ES-I3 (cell line): ENCODE results near the gene FADS3.

ENCODE experiments used
- H3K36me3 ChIP-seq: 2 replicates; pipeline ENCODE4 v1.6.1; 2013; ENCODE audit warnings: mild to moderate bottlenecking, low read length, control low read depth, moderate library complexity; ENCODE audit not compliant: insufficient read depth
- H3K4me1 ChIP-seq: 2 replicates; pipeline ENCODE4 v1.6.1; 2013; ENCODE audit warnings: mild to moderate bottlenecking, control low read depth, low read length; ENCODE audit not compliant: insufficient read depth
- H3K9ac ChIP-seq: 2 replicates; pipeline ENCODE4 v1.6.1; 2013; ENCODE audit warnings: low read depth, mild to moderate bottlenecking, low read length, moderate library complexity
- H3K9me3 ChIP-seq: 2 replicates; pipeline ENCODE4 v1.6.1; 2013; ENCODE audit warnings: mild to moderate bottlenecking, low read length, moderate library complexity; ENCODE audit not compliant: control insufficient read depth, insufficient read depth

FADS3 gene

DNA sequence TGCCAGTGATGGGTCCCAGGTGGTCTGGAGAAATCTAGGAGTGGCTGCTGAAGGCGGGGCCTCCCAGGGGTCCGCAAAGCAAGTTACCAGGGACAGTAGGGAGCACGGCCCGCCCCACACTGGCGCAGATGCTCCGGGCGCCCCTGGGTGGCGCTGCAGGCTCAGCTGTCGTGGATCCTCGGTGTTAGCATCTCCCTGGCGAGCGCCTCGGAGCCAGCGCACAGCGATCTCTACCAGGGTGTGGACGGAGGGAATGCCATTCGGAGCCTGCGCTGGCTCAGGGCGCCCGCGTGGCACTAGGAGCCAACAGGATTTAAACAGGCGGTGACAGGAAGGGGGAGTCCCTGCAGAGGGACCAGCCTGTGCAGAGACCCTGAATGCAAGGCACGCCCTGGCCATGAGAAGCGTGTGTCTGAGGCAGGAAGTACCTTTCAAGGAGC is 20.2 kb downstream of the FADS3 start:
- Histone ChIP-seq H3K9ac (no peak overlapping the region), H3K9me3 (no peaks in the 10 kb centered on the region), H3K4me1 (peaks cover 9% of the 10 kb centered on the region; the same call in 1 of the 2 replicates), H3K36me3 (no peaks in the 10 kb centered on the region)

- no peak overlapping the region for H3K9ac ChIP-seq
- peaks cover 9% of the 10 kb centered on the region; the same call in 1 of the 2 replicates for H3K4me1 ChIP-seq
- H3K36me3 ChIP-seq: no peaks in the 10 kb centered on the region
- no peaks in the 10 kb centered on the region for H3K9me3 ChIP-seq
These were observed 20.8 kb downstream of the FADS3 start for GRCh38 chr11:61870541-61871031.

- H3K9me3 ChIP-seq: no peaks in the 10 kb centered on the region
- H3K4me1 ChIP-seq: peaks cover 9% of the 10 kb centered on the region; the same call in 1 of the 2 replicates
- no peaks in the 10 kb centered on the region; the same call in 1 of the 2 replicates for H3K36me3 ChIP-seq
- H3K9ac ChIP-seq: no peak overlapping the region
These were observed 21.5 kb downstream of the FADS3 start for GRCh38 chr11:61869708-61870451.

- Histone ChIP-seq H3K4me1 (peaks cover 7% of the 10 kb centered on the region; the same call in 1 of the 2 replicates), H3K9ac (no peak overlapping the region), H3K9me3 (no peaks in the 10 kb centered on the region), H3K36me3 (no peaks in the 10 kb centered on the region; the same call in 1 of the 2 replicates)
These were observed 22.0 kb downstream of the FADS3 start for GRCh38 chr11:61869429-61869707.

GRCh38 chr11:61868571-61869428 is 22.5 kb downstream of the FADS3 start:
- H3K9me3 ChIP-seq: no peaks in the 10 kb centered on the region
- no peak overlapping the region for H3K9ac ChIP-seq
- no peaks in the 10 kb centered on the region; the same call in 1 of the 2 replicates for H3K36me3 ChIP-seq
- H3K4me1 ChIP-seq: peaks cover 4% of the 10 kb centered on the region; the same call in 1 of the 2 replicates

- H3K9me3 ChIP-seq: no peaks in the 10 kb centered on the region
These were observed 24.4 kb downstream of the FADS3 start for GRCh38 chr11:61866958-61867343.

GRCh38 chr11:61866231-61866957 is 25.0 kb downstream of the FADS3 start:
- H3K36me3 ChIP-seq: no peaks in the 10 kb centered on the region; the same call in 1 of the 2 replicates
- peaks cover 4% of the 10 kb centered on the region; the same call in 1 of the 2 replicates for H3K4me1 ChIP-seq
- H3K9me3 ChIP-seq: no peaks in the 10 kb centered on the region
- no peak overlapping the region for H3K9ac ChIP-seq

More at GRCh38 chr11:61866958-61867343, 24.4 kb downstream of the FADS3 start:
- Histone ChIP-seq H3K36me3 (no peaks in the 10 kb centered on the region; the same call in 1 of the 2 replicates), H3K4me1 (peaks cover 4% of the 10 kb centered on the region; the same call in 1 of the 2 replicates), H3K9ac (no peak overlapping the region)

DNA sequence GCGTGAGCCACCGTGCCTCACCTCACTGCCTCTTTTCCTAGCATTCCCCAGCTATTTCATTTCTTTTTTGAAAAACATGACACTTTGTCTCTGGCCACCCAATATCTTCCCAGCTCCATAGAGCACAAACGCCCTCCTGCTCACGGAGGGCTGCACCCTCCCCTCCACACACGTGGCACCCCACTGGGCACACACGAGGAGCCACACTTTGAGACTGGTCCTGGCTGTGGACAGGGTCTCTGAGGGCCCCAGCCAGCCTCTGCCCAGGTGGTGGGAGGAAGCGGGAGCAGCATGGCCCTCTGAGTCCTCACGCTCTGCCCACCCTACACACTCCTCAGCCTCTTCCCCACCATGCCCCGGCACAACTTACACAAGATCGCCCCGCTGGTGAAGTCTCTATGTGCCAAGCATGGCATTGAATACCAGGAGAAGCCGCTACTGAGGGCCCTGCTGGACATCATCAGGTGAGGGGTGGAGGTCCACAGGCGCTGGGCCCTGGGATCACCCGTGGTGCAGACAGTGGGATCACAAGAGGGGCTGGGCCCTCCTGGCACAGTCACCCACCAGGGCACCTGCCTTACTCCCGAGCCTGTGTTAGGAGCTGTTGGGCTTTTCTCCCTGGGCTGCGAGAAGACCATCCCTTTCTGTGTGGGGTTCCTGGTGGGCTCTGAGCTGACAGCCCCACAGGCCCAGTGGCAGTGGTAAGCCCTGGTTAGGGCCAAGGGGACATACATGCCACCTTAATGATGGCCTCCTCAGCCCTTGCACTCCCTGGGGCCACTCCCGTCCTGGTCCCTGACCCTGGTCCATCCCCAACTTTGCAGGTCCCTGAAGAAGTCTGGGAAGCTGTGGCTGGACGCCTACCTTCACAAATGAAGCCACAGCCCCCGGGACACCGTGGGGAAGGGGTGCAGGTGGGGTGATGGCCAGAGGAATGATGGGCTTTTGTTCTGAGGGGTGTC is 26.2 kb downstream of the FADS3 start:
- Histone ChIP-seq H3K9ac (no peak overlapping the region), H3K4me1 (no peaks in the 10 kb centered on the region), H3K36me3 (peaks cover 4% of the 10 kb centered on the region; the same call in 1 of the 2 replicates), H3K9me3 (no peaks in the 10 kb centered on the region)

GRCh38 chr11:61863548-61864081 is 27.7 kb downstream of the FADS3 start:
- Histone ChIP-seq H3K9ac (no peak overlapping the region), H3K4me1 (no peaks in the 10 kb centered on the region), H3K36me3 (peaks cover 6% of the 10 kb centered on the region; the same call in 1 of the 2 replicates), H3K9me3 (no peaks in the 10 kb centered on the region)

- Histone ChIP-seq H3K4me1 (no peaks in the 10 kb centered on the region), H3K9ac (no peak overlapping the region), H3K9me3 (no peaks in the 10 kb centered on the region), H3K36me3 (peaks cover 6% of the 10 kb centered on the region; the same call in 1 of the 2 replicates)
These were observed 28.4 kb downstream of the FADS3 start for GRCh38 chr11:61862714-61863547.

DNA sequence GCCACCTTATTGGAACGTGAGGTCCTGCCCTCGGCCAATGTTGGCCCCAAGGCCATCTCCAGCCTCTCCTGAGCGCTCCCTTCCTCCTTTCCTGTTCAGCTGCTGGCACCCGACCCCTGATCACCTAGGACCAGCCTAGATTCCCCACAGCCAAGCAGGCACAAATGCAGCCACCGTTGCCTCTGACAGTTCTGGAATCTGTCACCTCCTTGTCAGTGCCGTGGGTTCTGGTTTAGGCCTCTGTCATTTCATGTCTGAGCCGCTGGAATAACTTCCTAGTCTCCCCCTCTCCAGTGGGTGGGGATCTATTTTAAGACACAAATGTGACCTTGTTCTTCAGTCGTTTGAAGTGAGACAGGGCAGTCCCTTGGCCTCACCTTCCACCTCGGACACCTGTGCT is 29.7 kb downstream of the FADS3 start:
- Histone ChIP-seq H3K4me1 (no peaks in the 10 kb centered on the region), H3K9ac (no peak overlapping the region), H3K9me3 (no peaks in the 10 kb centered on the region), H3K36me3 (peaks cover 6% of the 10 kb centered on the region; the same call in 1 of the 2 replicates)

DNA sequence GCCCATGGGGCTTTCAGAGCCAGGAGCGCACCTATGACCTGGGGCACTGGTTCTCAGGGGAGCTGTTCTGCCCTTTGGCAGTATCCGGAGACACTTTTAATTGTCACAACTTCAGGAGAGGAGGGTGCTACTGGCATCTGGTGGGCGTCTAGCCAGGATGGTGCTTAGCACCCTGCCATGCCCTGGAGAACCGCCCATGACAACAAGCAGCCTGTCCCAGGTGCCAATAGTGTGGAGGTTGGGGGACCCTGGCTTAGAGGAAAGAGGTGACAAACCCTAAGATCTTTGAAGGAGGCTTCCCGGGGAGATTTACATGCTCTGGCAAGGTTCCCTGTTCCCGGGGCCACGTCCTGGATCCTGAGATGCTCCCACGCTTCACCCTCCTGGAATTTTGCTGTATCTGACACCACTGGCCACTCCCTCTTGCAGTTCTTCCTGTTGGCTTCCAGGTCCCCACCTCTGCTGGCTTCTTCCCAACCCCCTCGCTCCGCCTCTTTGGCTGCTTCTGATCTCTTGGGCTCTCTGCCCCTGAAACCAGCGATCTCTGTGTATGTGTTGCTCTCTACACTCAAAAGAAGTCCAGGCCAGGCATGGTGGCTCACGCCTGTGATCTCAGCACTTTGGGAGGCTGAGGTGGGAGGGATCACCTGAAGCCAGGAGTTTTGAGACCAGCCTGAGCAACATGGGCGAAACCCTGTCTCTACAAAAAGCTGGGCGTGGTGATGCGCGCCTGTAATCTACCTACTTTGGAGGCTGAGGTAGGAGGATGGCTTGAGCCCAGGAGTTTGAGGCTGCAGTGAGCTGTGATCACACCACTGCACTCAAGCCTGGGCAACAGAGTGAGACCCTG is 31.1 kb downstream of the FADS3 start:
- no peak overlapping the region for H3K9ac ChIP-seq
- no peaks in the 10 kb centered on the region for H3K4me1 ChIP-seq
- H3K36me3 ChIP-seq: peaks cover 9% of the 10 kb centered on the region

More for the DNA sequence above, 31.1 kb downstream of the FADS3 start:
- H3K9me3 ChIP-seq: no peaks in the 10 kb centered on the region
